Effector CD4-positive, alpha-beta T cell (primary cell): Measurements from ENCODE around the gene DHCR7.

ENCODE experiments used
- DNase-seq: peaks from one replicate; pipeline ENCODE4 v3.0.0-alpha.2; 2020

The DHCR7 gene

DNA sequence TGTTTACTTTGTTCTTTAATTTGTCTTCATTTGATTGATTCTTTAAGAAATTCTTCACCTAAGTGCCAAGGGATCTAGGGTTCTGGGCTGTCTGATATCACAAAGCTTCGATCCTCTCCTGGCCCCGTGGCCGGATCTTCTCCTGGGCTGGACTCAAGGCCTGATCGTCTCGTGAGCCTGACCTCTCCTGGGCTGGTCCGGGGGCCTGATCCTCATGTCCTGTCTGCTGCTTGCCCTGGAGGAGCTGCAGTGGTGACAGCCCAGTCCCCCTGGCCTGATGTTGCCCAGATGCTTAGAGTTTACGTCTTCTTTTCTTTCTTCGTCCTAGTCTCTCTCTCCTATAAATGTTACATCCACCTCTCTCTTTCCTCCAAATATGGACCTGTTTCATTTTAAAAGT, 8.1 kb upstream of the DHCR7 start:
- DNase-seq = no peak

DNA sequence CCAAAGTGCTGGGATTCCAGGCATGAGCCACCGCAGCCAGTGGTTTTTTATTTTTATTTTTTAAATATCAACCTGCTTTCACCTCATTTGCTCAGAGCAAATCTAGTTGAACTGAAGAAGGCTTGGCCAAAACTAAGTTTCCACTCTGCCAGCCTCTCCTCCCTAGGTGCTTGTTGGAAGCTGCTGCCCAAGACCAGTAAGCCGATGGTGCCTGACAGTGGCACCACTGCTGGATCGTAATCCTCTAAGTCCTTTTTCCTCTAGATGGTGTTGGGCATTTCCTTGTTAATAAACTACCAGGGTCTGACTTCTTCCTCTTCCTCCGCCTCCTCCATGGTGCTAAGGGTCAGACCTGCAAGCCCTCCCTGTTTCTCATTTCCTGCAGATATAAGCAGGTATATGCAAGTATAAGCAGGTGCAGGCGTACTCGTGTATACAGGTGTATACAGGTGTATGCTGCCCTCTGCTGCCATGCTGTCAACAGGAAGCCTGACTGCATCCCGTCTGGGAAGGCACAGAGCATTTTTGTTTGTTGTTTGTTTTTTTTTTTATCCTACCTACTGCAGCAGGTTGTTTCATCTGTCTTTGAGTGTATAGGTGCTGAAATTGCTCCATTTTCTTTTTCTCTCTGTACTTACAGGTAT, 6.4 kb upstream of the DHCR7 start:
- peak; percentile 21 for DNase-seq

DNA sequence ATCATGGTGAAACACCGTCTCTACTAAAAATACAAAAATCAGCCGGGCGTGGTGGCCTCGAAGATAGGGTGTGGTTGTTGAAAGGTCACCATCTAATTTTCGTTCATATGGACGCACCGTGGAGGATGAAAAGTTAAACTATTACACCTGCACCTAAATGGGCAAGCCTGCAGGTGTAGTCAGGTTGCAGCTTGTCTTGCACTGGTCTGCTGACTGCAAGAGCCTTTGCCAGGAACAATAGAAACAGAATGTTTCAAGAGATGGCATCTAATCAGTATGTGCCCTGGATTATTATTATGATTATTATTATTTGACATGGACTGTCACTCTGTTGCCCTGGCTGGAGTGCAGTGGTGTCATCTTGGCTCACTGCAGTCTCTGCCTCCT, 5.7 kb upstream of the DHCR7 start:
- no peak for DNase-seq

DNA sequence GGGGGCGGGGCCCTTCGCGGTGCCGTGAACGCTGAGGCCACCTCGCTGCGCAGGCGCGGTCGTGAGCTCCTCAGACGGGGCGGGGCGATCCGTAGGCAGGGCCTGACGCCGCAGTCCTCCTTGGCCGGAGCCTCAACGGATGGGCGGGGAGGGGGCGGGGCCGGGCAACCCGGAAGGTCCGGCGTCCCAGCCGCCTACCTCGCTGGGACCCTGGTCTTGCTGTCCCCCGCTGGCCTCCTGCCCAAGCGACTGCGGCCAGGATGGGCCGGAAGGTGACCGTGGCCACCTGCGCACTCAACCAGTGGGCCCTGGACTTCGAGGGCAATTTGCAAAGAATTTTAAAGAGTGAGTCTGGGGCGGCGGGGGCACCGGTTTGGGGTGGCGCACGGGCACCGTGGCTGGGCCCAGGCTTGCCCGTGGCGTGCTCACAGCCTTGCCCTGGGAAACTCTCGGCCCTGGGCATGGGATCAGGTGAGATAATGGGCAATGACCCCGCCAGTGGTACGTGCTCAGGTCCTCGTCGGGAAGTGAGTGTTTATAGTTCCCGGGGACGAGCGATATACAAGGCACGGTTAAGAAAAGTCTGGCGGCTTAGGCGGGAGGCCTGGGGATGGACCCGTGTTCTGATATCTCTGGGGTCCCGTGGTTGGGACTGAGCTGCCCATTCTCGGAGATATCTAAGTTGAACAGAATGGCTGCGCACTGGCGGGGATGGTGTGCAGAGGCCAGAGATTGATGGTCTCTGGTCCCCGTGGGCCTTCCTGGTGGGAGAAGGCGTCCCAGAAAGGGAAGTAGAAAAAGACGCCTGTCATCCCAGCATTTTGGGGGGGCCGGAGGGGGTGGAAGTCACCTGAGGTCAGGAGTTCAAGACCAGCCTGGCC, 5.1 kb upstream of the DHCR7 start, which contains the start of gene NADSYN1:
NADSYN1 (plus strand) TSS at position 167 of the 881 bp plus-strand sequence; CDS start at position 261, 94 bp downstream.
- peak; percentile 93 for DNase-seq

DNA sequence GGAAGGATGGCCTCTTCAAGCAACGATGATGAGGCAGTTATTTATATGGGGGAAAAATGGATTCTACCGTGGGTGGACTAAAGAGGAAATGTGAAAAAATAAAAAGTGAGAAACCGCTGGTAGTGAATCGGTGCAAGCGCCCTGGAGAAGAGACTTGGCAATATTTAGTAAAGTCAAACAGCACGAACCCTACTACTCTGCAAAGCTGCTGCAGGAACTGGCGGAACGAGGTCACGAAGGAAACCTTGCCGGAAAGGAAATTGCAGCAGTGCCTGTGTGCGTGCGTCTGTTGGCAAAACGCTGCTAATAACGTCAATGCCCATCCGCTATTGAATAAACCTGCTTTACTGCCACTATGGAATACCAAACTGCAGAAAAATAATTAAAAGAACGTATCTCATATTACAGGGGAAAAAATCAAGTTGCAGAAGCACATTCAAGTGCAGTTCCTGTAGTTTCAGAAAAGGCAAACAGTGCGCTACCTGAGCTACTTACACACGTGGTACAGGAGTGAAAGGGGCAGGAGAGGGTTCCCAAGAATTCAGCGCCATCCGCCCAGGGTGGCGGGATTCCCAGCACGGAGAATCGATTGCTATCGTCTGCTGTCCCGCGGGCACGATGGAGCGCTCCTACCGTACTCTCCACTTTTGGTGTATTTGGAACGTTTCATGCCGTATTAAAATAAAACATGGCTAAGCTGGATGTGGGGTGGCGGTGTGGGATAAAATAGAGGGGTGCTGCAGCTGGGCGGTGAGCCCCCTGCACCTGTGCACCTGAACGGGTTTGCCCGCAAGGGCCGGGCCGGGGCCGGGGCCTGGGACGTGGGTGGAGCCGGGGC, 4.2 kb upstream of the DHCR7 start:
- peak; percentile 53 for DNase-seq

DNA sequence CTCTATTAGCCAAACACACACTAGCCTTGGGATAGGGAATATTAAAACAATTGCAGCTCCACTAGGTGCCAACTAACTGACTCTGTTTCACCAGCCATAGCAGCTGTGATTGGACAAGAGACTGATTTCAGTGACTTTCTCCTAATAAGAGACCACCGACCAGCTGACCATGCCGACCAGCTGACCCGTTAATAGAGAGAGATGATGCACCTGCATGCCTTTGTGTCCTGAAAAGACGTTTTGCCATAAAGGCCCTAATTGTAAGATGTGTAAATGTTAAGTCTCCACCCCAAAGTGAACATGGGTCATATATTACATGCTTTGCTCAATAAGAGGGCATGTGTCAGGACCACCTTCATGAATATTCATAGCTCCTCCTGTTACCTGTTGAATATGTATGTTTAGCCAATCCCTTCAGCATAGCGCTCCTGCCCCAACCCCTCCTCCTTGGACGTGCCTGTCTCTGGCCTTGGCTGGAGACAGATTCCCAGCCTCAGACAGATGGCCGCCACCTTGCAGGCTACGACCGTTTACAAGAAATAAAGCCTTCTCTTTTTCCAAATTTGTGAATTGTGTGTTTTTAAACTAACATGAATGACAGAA, 3.5 kb upstream of the DHCR7 start:
- DNase-seq = no peak

- no peak for DNase-seq
Measured at GRCh38 chr11:71450939-71451338, 2.7 kb upstream of the DHCR7 start.

GRCh38 chr11:71450507-71450906, 2.3 kb upstream of the DHCR7 start:
- DNase-seq = no peak

DNA sequence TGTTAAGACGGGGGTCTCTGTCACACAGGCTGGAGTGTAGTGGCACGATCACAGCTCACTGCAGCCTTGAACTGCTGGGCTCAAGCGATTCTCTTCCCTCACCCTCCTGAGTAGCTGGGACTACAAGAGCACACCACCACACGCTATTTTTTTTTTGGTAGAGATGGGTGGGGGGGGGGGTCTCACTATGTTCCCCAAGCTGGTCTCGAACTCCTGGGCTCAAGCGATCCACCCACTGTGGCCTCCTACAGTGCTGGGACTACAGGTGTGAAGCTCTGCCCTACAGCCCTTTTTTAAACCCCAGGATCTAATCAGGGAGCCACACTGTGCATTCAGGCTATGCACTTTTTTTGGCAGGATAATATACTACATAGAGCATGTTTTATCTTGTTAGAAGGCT, 1.4 kb upstream of the DHCR7 start:
- no peak for DNase-seq

GRCh38 chr11:71447791-71448256, 369 bp downstream of the DHCR7 start:
- peak; percentile 28 for DNase-seq

- DNase-seq = no peak
Measured at GRCh38 chr11:71446942-71447688, 1.1 kb downstream of the DHCR7 start.

DNA sequence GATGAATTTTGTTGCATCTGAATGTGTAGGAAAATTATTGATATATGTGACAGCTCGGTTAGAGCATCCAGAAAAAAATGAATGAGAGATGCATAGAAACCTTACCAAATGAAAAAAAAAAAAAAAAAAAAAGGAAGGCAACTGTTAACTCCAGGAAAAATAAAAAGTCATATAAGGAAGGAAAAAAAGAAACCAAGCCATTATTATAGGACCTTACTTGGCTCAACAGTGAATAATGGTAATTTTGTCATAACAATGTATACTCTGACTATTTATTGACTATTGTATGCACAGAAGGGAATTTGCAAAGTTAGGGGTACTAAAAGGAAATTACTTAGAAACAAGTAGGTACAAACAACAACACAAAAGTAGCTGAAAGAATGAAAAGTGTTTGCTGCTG, 2.0 kb downstream of the DHCR7 start:
- no peak for DNase-seq

DNA sequence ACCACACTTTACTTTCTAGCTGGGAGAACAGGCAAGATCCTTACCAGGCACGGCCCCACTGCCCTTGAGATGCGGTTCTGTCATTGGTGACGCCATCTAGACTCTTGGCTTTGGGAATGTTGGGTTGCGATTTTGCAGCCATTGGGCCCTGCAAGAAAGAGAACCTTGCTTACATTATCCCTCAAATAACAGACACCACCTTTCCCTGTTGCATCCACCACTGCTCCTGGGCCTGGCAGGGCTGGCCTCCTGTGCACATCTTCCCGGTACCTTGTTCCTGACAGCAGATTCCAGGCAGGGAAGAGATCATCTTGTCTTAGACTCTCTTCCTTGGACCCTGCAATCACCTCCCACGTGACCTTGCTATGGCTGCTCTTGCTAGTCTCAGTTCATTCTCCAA, 3.4 kb downstream of the DHCR7 start:
- no peak for DNase-seq

DNA sequence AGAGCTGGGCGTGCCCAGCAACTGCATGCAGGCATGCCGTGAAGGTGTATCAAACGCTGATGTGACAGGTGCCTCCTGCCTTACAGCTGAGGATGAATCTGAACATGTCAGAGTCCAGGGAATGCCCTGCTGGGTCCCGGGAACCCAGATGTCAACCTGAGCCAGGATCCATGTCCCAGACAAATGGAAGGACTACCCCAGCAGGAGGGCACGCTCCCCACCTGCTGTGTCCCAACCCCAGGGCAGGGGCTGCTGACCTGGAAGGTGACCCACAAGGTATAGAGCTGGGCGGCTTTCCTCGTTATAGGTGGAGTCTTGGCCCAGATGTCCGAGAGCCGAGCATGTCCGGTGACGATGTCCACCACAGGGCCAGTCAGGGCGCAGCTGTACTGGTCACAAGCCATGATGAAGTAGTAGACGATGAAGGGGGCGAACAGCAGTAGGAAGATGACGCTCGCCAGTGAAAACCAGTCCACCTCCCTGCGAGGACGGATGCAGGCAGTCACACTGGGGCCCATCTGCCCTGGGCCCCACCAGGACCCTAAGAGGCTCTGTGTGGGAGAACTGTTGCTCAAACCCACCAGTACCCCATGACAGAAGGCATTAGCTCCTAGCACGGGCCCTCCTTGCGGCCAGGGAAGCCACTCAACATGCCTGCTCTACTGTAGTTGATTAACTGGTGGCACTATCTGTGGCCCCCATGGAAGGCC, 4.3 kb downstream of the DHCR7 start:
- DNase-seq = no peak

DNA sequence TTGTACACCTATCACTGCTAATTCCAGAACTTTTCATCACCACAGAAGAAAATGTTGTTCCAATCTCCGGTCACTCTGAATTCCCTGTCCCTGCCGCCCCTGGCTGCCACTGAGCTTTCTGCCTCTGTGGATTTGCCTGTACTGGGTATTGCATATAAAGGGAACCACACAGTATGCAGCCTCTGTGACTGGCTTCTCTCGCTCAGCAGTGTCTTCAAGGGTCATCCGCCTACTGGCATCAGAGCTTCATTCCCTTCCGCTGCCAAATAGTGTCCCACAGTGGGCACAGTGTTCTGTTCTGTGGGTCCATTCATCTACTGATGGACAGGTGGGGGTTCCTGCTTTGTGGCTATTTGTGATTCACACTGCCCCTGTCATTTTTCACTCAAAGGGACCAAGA, 5.3 kb downstream of the DHCR7 start:
- no peak for DNase-seq

DNA sequence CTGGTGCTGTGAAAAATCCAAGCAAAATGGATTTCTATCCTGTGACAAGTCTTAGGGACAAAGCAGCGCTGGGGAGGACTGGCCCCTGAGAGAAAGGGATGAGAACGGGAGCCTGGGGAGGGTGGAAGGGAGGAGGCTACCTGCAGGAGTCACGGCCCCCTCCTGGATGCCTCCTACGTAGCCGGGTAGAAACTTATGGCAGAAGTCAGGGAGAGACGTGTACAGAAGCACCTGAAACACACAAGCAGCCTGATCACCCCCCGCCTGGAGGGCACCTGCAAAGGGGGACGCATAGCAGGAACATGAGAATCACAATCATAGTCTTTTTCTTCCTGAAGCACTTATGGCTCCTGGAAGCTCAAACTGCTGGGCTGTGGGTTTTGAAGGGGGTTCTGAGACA, 6.1 kb downstream of the DHCR7 start:
- DNase-seq = no peak

DNA sequence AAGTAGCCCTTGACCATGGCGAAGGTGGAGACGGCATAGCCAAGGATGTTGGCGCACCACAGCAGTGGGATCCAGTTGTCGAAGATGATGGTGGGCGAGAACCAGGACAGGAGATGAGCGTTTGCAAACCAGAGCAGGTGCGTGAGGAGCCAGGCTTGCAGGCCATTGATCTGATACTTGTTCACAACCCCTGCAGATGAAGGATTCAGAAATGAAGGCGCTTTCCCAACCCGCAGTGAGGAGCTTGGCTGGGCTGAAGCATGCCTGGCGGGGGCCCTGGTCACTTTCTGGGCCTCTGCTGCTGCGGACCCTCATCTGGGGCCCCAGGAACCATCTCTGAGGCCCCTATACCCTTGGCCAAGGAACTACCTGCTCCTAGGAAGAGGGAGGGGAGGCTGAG, 6.9 kb downstream of the DHCR7 start:
- no peak for DNase-seq

DNA sequence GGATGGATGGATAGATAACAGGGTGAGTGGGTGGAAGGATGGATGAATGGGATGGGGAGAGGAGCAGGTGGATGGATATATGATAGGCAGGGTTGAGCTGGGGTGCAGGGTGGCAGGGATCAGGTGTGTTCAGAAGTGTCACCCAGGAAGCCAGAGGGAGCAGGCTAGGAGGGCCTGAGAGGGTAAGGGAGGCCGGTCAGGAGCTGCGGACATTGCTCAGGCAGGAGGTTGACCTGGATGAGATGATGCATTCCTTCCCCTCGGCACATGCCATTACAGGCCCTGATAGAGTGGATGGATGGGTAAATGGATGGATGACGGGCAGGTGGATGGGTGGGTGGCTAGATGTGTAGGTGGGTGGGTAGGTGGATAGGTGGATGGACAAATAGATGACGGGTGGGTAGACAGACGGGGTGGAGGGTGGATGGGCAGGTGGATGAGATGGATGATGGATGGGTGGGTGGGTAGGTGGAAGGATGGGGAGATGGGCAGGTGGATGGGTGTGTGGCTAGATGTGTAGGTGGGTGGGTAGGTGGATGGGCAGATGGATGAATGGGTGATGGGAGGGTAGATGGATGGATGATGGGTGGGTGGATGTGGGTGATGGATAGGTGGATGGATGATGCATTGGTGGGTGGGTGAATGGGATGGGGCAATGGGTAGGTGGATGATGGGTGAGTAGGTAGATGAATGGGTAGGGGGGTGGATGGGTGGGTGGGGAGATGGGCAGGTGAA, 8.0 kb downstream of the DHCR7 start:
- DNase-seq = no peak

DNA sequence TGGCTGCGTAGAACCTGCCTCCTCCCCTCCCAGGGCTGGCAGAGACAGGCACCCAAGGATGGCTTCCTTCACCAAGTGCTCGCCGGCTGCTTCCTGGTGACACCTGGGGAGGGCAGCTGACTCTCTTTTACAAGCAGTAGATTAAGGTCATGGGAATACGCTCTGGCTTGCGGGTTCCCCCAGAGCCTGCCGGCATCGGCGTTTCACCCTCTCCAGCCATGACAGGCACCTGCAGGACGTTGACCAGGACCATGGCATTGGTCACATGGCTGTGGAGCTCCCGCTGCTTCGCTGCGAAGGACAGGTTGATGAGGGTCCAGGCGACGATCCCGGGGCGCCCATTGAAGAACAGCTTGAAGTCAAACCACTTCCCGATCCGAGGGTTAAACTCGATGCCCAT, 9.5 kb downstream of the DHCR7 start:
- no peak for DNase-seq

GRCh38 chr11:71437879-71438278, 10.3 kb downstream of the DHCR7 start:
- no peak for DNase-seq

DNA sequence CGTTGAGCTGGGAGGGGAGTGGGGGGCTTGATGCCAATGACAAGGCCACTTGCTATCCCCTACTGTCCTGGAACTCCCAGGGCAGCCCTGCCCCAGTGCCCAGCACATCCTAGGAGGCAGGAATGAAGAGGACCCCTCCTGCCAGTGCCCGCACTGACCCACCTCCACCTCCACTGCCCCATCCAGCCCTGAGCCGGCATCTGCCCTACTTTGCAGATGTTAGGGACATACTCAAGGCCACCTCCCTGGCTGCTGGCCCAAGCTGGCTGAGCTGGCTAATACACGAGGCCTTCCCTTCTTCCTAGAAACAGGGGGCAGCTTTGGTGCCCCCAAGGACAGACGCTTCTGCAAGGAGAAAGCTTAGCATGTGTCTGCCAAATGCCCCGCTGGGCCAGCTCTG, 10.8 kb downstream of the DHCR7 start:
- DNase-seq = no peak
